Measurements from ENCODE around the gene IL6. TPM values are rescaled to one million over a fixed set of nuclear protein-coding genes. Genes with fewer than 3 reads are reported as not detected.

The IL6 gene
- total and polyA plus RNA-seq, 2 of the 13 experiments (the other 11 are each of a cell fraction or from before 2014, with no cell fraction given), result not detected

DNA sequence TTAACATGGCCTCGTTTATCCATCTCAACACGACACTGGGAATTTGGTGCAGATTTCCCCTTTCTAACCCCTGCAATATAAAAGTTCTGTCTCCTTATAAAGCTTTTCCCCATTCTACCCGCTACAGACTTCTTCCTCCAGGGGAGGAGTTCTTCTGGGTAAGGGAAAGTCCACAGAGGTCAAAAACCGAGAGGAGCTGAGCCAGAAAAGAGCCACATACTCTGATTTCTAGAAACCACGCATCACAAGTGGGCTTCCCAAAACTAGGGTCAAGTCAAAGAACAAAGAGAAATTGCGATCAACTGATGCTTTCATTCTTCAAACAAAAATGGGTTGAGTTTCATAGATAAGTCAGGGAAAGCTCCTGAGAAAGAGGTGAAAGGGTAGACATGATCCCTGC, 6.8 kb downstream of the IL6 start:
- ChIA-PET CTCF (ENCODE audit: low intra/inter-chr PET ratio, low total read pairs) (no interaction called here), POLR2A (no interaction called here)
- ATAC-seq (no peak), FAIRE-seq (no peak), DNase-seq (ENCODE audit: low spot score) (no peak)
- Histone ChIP-seq H2AFZ (ENCODE audit: low read length) (no peak overlapping the region), H3K4me1 (ENCODE audit: insufficient read depth, low read length) (no peaks in the 10 kb centered on the region), H3K79me2 (ENCODE audit: insufficient read depth, low read length) (no peaks in the 10 kb centered on the region), H3K27ac (ENCODE audit: extremely low read length, insufficient read depth, low read length) (no peak overlapping the region), H3K36me3 (replicated peaks in 1 of 2; ENCODE audit: control insufficient read depth in 1 of 2, insufficient read depth in 2 of 2, low read length in 2 of 2) (no peaks in the 10 kb centered on the region), H3K9ac (ENCODE audit: insufficient read depth, low read depth, low read length) (no peak overlapping the region), H3K27me3 (ENCODE audit: control insufficient read depth in 1 of 2, insufficient read depth in 2 of 2, low read length in 2 of 2) (no peaks in the 10 kb centered on the region), H3K4me2 (ENCODE audit: low read depth, low read length) (no peak overlapping the region), H4K20me1 (ENCODE audit: insufficient read depth, low read length) (no peaks in the 10 kb centered on the region), H3K9me3 (ENCODE audit: low read length) (no peaks in the 10 kb centered on the region), H3K4me3 (replicated peaks in 1 of 3; ENCODE audit: insufficient read depth in 1 of 3, low read depth in 2 of 3, low read length in 3 of 3) (no peak overlapping the region)
- intact Hi-C loops (cut with micrococcal nuclease; ENCODE audit: unreplicated experiment) (no loop called here), in situ Hi-C loops (cut with HindIII; ENCODE audit: extremely low pct_ligation_motif_present, low pct_unique_long_range_greater_than_20kb) (no loop called here)
- TF ChIP-seq FOXK2 (IDR thresholded peaks at IDR 0.05) (no peak), ZIK1 (CRISPR knock-in tag; IDR thresholded peaks at IDR 0.05; ENCODE audit: borderline replicate concordance, low read depth) (no peak), MIXL1 (CRISPR knock-in tag; IDR thresholded peaks at IDR 0.05) (no peak), SIX1 (CRISPR knock-in tag; IDR thresholded peaks at IDR 0.05; ENCODE audit: borderline replicate concordance) (no peak), ZNF703 (CRISPR knock-in tag; IDR thresholded peaks at IDR 0.05; ENCODE audit: borderline replicate concordance) (no peak), ZNF451 (CRISPR knock-in tag; IDR thresholded peaks at IDR 0.05) (no peak), HDAC1 (CRISPR knock-in tag; IDR thresholded peaks at IDR 0.05) (no peak), ZNF83 (CRISPR knock-in tag; IDR thresholded peaks at IDR 0.05; ENCODE audit: borderline replicate concordance) (no peak), SALL1 (CRISPR knock-in tag; IDR thresholded peaks at IDR 0.05) (no peak), FOXK1 (CRISPR knock-in tag; IDR thresholded peaks at IDR 0.05; ENCODE audit: borderline replicate concordance, low read depth) (no peak), ZNF879 (CRISPR knock-in tag; IDR thresholded peaks at IDR 0.05) (no peak), ZNF614 (CRISPR knock-in tag; IDR thresholded peaks at IDR 0.05; ENCODE audit: borderline replicate concordance) (no peak), NPAS2 (CRISPR knock-in tag; IDR thresholded peaks at IDR 0.05; ENCODE audit: borderline replicate concordance) (no peak)
- TF ChIP-seq, protein P1, sequence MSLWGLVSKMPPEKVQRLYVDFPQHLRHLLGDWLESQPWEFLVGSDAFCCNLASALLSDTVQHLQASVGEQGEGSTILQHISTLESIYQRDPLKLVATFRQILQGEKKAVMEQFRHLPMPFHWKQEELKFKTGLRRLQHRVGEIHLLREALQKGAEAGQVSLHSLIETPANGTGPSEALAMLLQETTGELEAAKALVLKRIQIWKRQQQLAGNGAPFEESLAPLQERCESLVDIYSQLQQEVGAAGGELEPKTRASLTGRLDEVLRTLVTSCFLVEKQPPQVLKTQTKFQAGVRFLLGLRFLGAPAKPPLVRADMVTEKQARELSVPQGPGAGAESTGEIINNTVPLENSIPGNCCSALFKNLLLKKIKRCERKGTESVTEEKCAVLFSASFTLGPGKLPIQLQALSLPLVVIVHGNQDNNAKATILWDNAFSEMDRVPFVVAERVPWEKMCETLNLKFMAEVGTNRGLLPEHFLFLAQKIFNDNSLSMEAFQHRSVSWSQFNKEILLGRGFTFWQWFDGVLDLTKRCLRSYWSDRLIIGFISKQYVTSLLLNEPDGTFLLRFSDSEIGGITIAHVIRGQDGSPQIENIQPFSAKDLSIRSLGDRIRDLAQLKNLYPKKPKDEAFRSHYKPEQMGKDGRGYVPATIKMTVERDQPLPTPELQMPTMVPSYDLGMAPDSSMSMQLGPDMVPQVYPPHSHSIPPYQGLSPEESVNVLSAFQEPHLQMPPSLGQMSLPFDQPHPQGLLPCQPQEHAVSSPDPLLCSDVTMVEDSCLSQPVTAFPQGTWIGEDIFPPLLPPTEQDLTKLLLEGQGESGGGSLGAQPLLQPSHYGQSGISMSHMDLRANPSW (CRISPR knock-in tag; IDR thresholded peaks at IDR 0.05; ENCODE audit: borderline replicate concordance), result no peak
- TF ChIP-seq, protein P2, sequence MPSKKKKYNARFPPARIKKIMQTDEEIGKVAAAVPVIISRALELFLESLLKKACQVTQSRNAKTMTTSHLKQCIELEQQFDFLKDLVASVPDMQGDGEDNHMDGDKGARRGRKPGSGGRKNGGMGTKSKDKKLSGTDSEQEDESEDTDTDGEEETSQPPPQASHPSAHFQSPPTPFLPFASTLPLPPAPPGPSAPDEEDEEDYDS (CRISPR knock-in tag; IDR thresholded peaks at IDR 0.05), result no peak
- 4% methylated on average over 6 of the region's 6 CpGs for WGBS (ENCODE audit: low lambda C conversion rate)
- BruUV-seq (replicated peaks), result no TSS peak

Measured in HepG2 (cell line).